GM18499 (cell line): ENCODE data around the gene GABRP.

Source experiments
- ATAC-seq: cut with Tn5 transposase; IDR thresholded peaks from one replicate; pipeline ENCODE4 v1.9.1; 2021; ENCODE audit warnings: moderate number of reproducible peaks; ENCODE audit not compliant: insufficient read depth, unreplicated experiment

Gene GABRP

GRCh38 chr5:170854566-170854965 lies 71.0 kb downstream of the GABRP start:
- no peak for ATAC-seq

DNA sequence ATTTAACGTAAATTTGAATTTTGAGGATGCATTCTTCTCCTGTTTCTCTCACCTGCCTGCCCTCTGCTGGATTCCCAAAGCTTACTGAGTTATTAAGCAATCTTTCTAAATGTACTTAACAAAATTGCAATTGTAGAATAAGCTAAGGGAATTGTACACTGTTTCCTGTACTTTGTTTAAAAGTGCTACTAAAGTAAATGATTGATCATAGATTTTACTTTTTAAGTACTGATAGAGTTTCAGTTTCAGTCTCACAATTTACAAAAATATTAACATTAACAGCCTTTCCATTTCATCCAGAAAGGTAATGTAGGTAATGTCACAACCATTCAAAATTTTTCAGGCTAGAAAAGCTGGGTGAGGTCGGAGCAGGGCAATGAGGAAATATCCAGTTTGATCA lies 73.5 kb downstream of the GABRP start:
- no peak for ATAC-seq

- no peak for ATAC-seq
Measured at GRCh38 chr5:170860415-170860814, 76.9 kb downstream of the GABRP start.

DNA sequence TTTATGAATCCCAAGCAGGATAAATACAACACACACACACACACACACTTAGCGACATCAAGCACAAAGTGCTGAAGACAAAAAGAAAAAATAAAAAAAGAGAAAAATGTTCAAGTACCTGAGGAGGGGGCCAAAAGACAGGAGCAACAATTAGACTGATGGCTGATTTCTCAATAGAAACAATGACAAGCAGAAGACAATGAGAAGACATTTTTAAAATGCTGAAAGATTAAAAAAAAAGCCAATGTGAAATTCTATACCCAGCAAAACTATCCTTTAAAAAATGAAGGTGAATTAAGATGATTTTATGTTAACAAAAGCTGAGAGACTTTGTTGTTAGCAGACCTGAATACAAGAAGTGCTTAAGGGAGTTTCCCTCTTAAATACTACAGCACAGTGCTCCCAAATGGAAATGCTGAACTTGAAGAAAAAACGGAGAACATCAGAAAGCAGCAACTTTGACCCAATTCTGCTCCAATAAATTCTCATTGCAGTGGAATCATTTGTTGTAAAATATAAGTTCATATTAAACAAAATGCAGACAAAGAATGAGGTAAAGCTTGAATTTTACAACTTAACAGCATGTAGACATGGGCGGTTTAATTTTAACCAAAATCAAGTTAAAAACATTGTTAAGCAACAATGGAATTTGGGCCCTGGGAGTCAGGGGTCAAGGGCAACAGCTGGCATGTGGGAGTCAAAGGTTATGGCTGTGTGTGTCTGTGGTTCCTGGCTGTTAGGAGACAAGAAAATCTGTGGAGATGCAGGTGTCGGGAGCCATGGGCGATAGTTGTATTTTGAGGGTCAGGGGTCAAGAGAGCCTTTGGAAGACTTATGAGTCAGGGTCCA lies 77.5 kb downstream of the GABRP start:
- ATAC-seq, result no peak

GRCh38 chr5:170861667-170861916 lies 78.1 kb downstream of the GABRP start:
- no peak for ATAC-seq

- no peak for ATAC-seq
Measured at GRCh38 chr5:170861917-170862766, 78.6 kb downstream of the GABRP start, which contains the start of gene RANBP17. TSS of gene RANBP17 (plus strand) at chr5:170862018.

- ATAC-seq, result no peak
Measured at GRCh38 chr5:170863646-170864045, 80.1 kb downstream of the GABRP start.
